Keratinocyte (primary cell): ENCODE measurements around the gene TTC28. TPM values are rescaled to one million over a fixed set of nuclear protein-coding genes. Genes with fewer than 3 reads are reported as not detected.
"Not testable (repeated sequence)": the region's sequence is repeated elsewhere in the genome, so short reads cannot be mapped to it uniquely, and the experiment has no call there.

Experiments
- DNase-seq: peaks from one replicate; pipeline ENCODE4 v3.0.0-alpha.2; 2011; ENCODE audit warnings: low read depth, missing footprints, low spot score
- FAIRE-seq: peaks from 2 replicates; lab custom pipeline; 2011; peaks lifted over from hg19 to GRCh38; lab: Jason Lieb, UNC
- H2AFZ ChIP-seq: 2 replicates; pipeline ENCODE4 v1.6.0; 2012; ENCODE audit warnings: low read length, control low read depth, inconsistent platforms; ENCODE audit not compliant: control insufficient read depth
- H3K27ac ChIP-seq: 2 replicates; pipeline ENCODE4 v1.5.1; 2011; ENCODE audit warnings: low read length; ENCODE audit not compliant: control insufficient read depth, insufficient read depth
- H3K27me3 ChIP-seq: 3 replicates; pipeline ENCODE4 v1.6.0; 2011; ENCODE audit warnings: low read length; ENCODE audit not compliant: control insufficient read depth, insufficient read depth; ENCODE audit errors: extremely low read depth
- H3K36me3 ChIP-seq, 2 experiments: 2 replicates in 1 of 2; 3 replicates in 1 of 2; pipeline ENCODE4 v1.5.1; 2011; ENCODE audit warnings: low read length in 2 of 2, mild to moderate bottlenecking in 1 of 2; ENCODE audit not compliant: control insufficient read depth in 2 of 2, insufficient read depth in 2 of 2; ENCODE audit errors: extremely low read depth in 1 of 2
- H3K4me1 ChIP-seq: 3 replicates; pipeline ENCODE4 v1.5.1; 2011; ENCODE audit warnings: low read length; ENCODE audit not compliant: control insufficient read depth, insufficient read depth; ENCODE audit errors: extremely low read depth
- H3K4me2 ChIP-seq: 3 replicates; pipeline ENCODE4 v1.6.0; 2011; ENCODE audit warnings: low read depth, low read length; ENCODE audit not compliant: control insufficient read depth, insufficient read depth; ENCODE audit errors: extremely low read depth
- H3K4me3 ChIP-seq, 3 experiments: fragments of 200-600 bp in 1 of 3; sonication (generic) in 1 of 3; 2 replicates in 2 of 3; 3 replicates in 1 of 3; pipeline ENCODE4 v1.5.1; 2011 to 2016; ENCODE audit warnings: low read length in 3 of 3, mild to moderate bottlenecking in 3 of 3, control low read depth in 2 of 3, inconsistent platforms in 1 of 3, low read depth in 1 of 3, mixed read lengths in 1 of 3, mixed run types in 1 of 3, moderate library complexity in 1 of 3; ENCODE audit not compliant: control insufficient read depth in 2 of 3, insufficient read depth in 2 of 3; ENCODE audit errors: extremely low read depth in 1 of 3
- H3K79me2 ChIP-seq: 2 replicates; pipeline ENCODE4 v1.6.0; 2012; ENCODE audit warnings: low read length; ENCODE audit not compliant: control insufficient read depth, insufficient read depth
- H3K9ac ChIP-seq: 3 replicates; pipeline ENCODE4 v1.6.0; 2011; ENCODE audit warnings: low read length; ENCODE audit not compliant: control insufficient read depth, insufficient read depth; ENCODE audit errors: extremely low read depth
- H3K9me1 ChIP-seq: 3 replicates; pipeline ENCODE4 v1.6.0; 2011; ENCODE audit warnings: low read length; ENCODE audit not compliant: control insufficient read depth, insufficient read depth; ENCODE audit errors: extremely low read depth
- H3K9me3 ChIP-seq: 2 replicates; pipeline ENCODE4 v1.5.1; 2012; ENCODE audit warnings: low read depth, low read length; ENCODE audit not compliant: control insufficient read depth
- H4K20me1 ChIP-seq: 3 replicates; pipeline ENCODE4 v1.6.0; 2011; ENCODE audit warnings: low read length; ENCODE audit not compliant: control insufficient read depth, insufficient read depth; ENCODE audit errors: extremely low read depth
- CTCF ChIP-seq, 3 experiments: IDR thresholded peaks in 1 of 3; conservative IDR thresholded peaks in 1 of 3; optimal IDR thresholded peaks in 1 of 3; 2 replicates in 2 of 3; 3 replicates in 1 of 3; pipeline versions ENCODE3 to v1.5.1; 2011; ENCODE audit warnings: low read length in 3 of 3, mild to moderate bottlenecking in 3 of 3, moderate library complexity in 2 of 3, control low read depth in 1 of 3, inconsistent platforms in 1 of 3; ENCODE audit not compliant: insufficient read depth in 2 of 3; ENCODE audit errors: extremely low read depth in 1 of 3
- EZH2 ChIP-seq: IDR thresholded peaks from one replicate; pipeline ENCODE4 v1.6.1; 2012; ENCODE audit warnings: inconsistent platforms, mild to moderate bottlenecking, low read length, moderate library complexity
- dilution Hi-C: fragments of 300-500 bp; cut with MboI; formaldehyde crosslinking; loops from one replicate; pipeline ENCODE4 v1.7.0; 2020; ENCODE audit warnings: low sequenced_read_pairs; ENCODE audit not compliant: extremely low pct_ligation_motif_present
- polyA plus RNA-seq, 5 experiments: library from polyadenylated mRNA; depleted of rRNA in 3 of 5; stranded (reverse) in 3 of 5; stranded (forward) in 1 of 5; unstranded in 1 of 5; fragments of >200 nt; gene quantifications; 1 replicate in 1 of 5; 2 replicates in 3 of 5; 3 replicates in 1 of 5; pipeline versions ENCODE4 v1.2.1 to v1.2.3, GENCODE V29; 2011 to 2012; ENCODE audit warnings: missing spikeins in 2 of 5, low read depth in 1 of 5, low replicate concordance in 1 of 5

The TTC28 gene
- polyA plus RNA-seq, 1 donor (not counting 4 experiments of a cell fraction or from before 2014, with no cell fraction given): 0.66 TPM

DNA sequence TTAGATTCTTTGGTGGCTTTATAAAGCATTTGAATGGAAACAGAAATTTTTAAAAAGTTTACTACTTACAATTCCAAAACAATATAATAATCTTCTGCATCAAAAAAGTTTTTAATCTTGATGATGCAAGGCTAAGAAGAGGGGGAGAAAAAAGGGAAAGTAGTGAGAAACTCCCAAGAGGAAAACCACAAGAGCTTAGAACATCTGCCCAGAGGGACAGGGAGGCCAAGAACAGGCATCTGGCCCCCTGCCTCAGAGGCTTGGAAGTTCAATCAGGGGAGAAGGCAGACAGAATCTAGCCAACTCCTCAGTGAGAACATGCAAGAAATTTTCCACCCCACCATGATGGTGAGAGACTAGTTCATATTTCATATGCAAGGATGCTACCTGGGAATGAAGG is 23.8 kb upstream of the TTC28 start:
- no peak for TF ChIP-seq EZH2
- no peak for TF ChIP-seq CTCF (optimal IDR thresholded peaks at IDR 0.05 in 1 of 3, IDR thresholded peaks at IDR 0.05 in 1 of 3, conservative IDR thresholded peaks at IDR 0.05 in 1 of 3; ENCODE audit: extremely low read depth in 1 of 3, insufficient read depth in 2 of 3, low read length in 3 of 3)
- Histone ChIP-seq H3K9me3 (no peaks in the 10 kb centered on the region), H3K9ac (no peak overlapping the region), H3K4me2 (no peak overlapping the region), H2AFZ (no peak overlapping the region), H3K27ac (no peak overlapping the region), H3K4me3 (no peak overlapping the region), H3K9me1 (no peaks in the 10 kb centered on the region), H4K20me1 (no peaks in the 10 kb centered on the region), H3K27me3 (no peaks in the 10 kb centered on the region), H3K36me3 (peaks cover 3 to 4% of the 10 kb centered on the region in 2 experiments), H3K4me1 (no peaks in the 10 kb centered on the region), H3K79me2 (no peaks in the 10 kb centered on the region)
- DNase-seq: no peak
- dilution Hi-C loops: no loop called here
- no peak for FAIRE-seq

- Histone ChIP-seq H4K20me1 (no peaks in the 10 kb centered on the region), H3K79me2 (no peaks in the 10 kb centered on the region), H3K4me2 (no peak overlapping the region), H3K9ac (no peak overlapping the region), H3K9me3 (no peaks in the 10 kb centered on the region), H2AFZ (no peak overlapping the region), H3K4me3 (no peak overlapping the region), H3K36me3 (peaks cover 0 to 4% of the 10 kb centered on the region in 2 experiments), H3K9me1 (no peaks in the 10 kb centered on the region), H3K27ac (no peak overlapping the region), H3K27me3 (no peaks in the 10 kb centered on the region), H3K4me1 (no peaks in the 10 kb centered on the region)
- DNase-seq: no peak
- dilution Hi-C loops: no loop called here
- no peak for TF ChIP-seq CTCF (optimal IDR thresholded peaks at IDR 0.05 in 1 of 3, IDR thresholded peaks at IDR 0.05 in 1 of 3, conservative IDR thresholded peaks at IDR 0.05 in 1 of 3; ENCODE audit: extremely low read depth in 1 of 3, insufficient read depth in 2 of 3, low read length in 3 of 3)
- no peak for TF ChIP-seq EZH2
- no peak for FAIRE-seq
Measured at GRCh38 chr22:28702891-28703290, 23.3 kb upstream of the TTC28 start.

DNA sequence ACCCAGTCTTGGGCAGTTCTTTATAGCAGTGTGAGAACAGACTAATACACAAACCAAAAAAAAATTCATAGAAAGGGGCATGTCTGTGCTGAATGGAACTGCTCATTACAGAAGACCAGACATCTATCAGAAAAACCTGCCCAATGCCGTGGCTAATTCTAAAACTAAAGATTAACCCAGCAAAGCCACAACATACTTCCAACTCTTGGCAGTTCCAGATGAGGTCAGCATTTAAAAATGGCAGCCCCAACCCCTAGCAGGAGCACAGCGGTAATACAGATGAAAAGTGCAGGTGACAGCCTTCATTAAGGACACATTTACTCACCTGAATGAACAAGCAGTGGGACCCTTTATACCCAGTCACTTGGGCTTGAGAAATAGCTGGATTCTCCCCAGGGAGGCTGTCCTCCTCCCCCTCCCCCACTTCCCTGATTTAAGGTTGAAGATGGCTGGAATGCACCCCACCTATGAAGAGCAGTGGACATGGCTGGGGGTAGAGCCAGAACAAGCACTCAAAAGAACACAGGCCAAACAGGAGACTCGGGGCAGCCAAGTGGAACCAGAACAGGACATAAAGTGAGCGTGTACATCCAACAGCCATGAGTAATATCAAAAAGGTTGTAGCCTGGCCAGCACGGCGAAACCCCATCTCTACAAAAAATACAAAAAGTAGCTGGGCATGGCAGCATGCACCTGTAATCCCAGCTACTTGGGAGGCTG is 13.6 kb upstream of the TTC28 start:
- H3K79me2 ChIP-seq, H3K36me3 ChIP-seq, H2AFZ ChIP-seq, H3K9me3 ChIP-seq, H3K27ac ChIP-seq, DNase-seq, dilution Hi-C loops, H3K4me1 ChIP-seq, H3K9me1 ChIP-seq, H3K9ac ChIP-seq, H3K4me2 ChIP-seq, FAIRE-seq, H3K4me3 ChIP-seq, H3K27me3 ChIP-seq, H4K20me1 ChIP-seq: not testable (repeated sequence)

GRCh38 chr22:28689796-28690195 is 10.2 kb upstream of the TTC28 start:
- H2AFZ ChIP-seq, H3K36me3 ChIP-seq, H3K79me2 ChIP-seq, dilution Hi-C loops, H3K9ac ChIP-seq, H3K4me1 ChIP-seq, DNase-seq, H3K4me3 ChIP-seq, FAIRE-seq, H4K20me1 ChIP-seq, H3K9me1 ChIP-seq, H3K27ac ChIP-seq, H3K4me2 ChIP-seq, H3K27me3 ChIP-seq, H3K9me3 ChIP-seq: not testable (repeated sequence)
